SK-N-MC (cell line): Measurements from ENCODE around the gene DICER1.
"Not testable (repeated sequence)": the region's sequence is repeated elsewhere in the genome, so short reads cannot be mapped to it uniquely, and the experiment has no call there.

Experiments
- EZH2 ChIP-seq: fragments of 200-600 bp; sonication (generic); IDR thresholded peaks from one replicate; pipeline ENCODE4 v1.6.1; 2017; ENCODE audit warnings: antibody characterized with exemption
- FOXP2 ChIP-seq: optimal IDR thresholded peaks from 2 replicates; pipeline ENCODE3; 2011; ENCODE audit warnings: mild to moderate bottlenecking, moderate library complexity; ENCODE audit not compliant: insufficient read depth; ENCODE audit errors: extremely low read length, control extremely low read depth
- POLR2AphosphoS5 ChIP-seq: IDR thresholded peaks from 2 replicates; pipeline ENCODE4 v1.6.1; 2012; ENCODE audit warnings: mild to moderate bottlenecking, low read depth, low read length, borderline replicate concordance

DNA sequence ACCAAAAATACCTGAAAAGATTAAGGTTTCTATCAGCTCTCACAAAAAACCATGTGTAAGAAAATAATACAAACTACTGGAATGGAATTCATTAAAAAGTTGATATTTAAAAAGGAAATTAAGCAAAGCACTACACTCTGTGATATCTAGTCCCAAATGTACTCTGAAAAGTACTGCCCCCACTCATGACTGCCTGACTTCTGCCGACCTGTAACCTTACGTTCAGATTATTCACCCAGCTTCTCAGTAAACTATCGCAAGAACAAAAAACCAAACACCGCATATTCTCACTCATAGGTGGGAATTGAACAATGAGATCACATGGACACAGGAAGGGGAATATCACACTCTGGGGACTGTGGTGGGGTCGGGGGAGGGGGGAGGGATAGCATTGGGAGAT lies 18.9 kb downstream of the DICER1 start:
- not testable (repeated sequence) for TF ChIP-seq POLR2AphosphoS5, EZH2, FOXP2
